GM21447 (cell line): ENCODE results near the gene GFRA4.

Experiments
- ATAC-seq: cut with Tn5 transposase; IDR thresholded peaks from one replicate; pipeline ENCODE4 v1.9.1; 2021; ENCODE audit not compliant: unreplicated experiment

GFRA4 gene

DNA sequence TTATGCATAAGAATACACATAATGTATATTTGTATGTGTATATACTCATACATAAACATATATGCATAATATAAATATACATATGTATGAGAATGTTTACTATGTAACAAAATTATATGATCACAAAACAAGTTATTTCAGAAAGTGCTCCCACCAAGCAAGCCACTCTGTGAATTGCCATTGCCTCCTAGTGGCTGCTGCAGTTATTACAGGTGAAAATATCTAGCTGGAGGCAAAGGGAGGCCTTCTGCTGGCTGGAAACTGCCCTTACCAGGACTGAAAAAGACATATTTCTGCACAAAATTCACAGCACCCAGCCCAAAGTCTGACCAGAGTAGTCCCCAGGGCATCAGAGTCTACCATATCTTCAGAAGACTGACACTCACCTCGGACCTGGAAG is 33.0 kb upstream of the GFRA4 start:
- ATAC-seq: no peak

DNA sequence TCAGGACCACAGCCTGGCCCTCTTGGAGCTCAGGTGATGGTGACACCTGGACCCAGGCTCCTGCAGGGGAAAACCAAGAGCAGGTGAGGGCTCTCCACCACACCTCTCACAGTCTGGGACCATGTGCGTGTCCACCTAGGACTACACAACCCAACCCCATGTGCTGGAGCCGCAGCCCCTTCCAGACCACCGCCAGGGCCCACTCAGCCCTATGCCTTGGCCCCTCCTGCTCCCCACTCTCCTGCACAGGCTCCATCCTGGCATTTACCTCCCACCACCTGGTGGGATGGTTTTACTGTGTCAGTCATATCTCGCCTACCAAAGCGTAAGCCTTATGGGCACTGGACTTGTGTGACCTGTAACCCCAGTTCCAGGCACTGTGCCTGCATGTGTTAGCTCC is 31.7 kb upstream of the GFRA4 start:
- ATAC-seq: no peak

DNA sequence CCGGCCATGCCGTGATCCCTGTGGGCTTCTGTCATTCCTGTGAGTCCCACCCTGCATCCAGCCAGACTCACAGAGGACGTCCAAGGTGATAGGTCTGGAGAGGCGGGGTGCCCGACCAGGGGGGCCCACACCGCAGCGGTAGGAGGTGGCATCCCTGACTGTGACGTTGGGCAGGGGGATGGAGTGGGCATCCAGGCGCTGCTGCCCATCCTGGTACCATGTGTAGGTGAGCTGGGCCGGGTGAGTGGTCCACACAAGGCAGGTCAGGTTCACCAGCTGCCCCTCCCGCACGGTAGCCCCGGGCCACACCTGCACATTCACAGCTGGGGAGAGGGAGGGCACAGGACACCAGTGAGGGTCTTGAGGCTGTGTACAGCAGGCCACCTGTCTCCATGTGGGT is 30.2 kb upstream of the GFRA4 start:
- no peak for ATAC-seq

DNA sequence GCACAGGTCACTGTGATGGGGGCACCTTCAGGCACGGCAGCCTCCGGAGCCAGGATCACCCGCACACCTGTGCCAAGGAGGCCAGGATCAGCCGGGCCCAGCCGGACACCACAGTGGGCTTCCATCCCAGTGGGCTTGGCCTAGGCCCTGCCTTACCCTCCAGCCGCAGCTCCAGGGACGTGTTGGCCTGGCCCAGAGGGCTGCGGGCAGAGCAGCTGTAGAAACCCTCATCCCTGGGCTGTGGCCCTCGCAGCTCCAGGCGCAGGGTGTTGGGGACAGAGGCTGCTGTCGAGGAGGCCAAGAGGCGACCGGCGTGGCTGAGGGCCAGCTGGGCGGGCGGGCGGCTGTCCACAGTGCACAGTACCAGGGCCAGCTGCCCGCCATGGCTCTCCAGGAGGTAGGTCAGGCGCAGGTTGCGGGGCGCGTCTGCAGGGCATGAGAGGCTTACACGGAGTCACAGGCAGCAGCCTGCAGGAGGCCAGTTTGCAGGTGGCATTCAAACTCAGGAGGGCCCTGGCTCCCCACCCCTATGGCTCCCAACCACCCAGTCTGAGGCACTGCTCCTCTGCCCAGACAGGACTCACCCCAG is 29.6 kb upstream of the GFRA4 start:
- no peak for ATAC-seq

DNA sequence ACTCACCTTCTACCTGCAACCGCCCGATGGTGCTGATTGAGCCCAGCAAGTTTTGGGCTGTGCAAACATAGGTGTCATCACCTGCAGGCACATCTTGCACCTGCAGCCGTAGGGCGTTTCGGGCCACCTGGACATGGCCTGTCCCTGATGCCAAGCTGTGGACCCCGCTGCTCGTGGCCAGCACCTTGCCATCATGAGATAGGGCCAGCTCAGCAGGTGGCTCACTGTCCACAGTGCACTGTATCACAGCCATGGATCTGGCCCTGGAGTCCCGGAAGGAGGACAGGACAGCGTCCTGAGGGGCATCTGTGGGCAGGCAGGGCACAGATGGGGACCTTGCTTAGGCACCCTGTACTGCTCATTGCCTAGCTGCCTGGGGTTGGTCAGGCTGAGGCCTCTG is 28.7 kb upstream of the GFRA4 start:
- ATAC-seq: no peak

DNA sequence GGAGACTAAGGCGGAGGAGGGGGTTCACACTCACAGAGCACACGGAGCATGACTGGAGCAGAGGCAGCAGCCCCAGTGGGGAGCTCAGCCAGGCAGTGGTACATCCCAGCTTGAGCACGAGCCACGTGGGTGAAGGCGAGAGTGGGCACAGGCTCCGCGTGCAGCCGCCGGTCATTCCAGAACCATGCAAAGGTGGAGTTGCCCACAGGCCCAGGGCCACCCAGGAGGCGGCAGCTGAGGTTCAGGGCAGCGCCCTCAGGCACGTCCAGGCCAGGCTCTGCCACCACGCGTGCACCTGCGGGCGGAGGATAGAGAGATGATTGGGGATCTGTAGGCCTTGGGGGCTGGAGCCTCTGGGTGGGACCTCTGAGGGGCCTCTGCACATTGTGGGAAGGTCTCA is 28.1 kb upstream of the GFRA4 start:
- ATAC-seq: no peak

DNA sequence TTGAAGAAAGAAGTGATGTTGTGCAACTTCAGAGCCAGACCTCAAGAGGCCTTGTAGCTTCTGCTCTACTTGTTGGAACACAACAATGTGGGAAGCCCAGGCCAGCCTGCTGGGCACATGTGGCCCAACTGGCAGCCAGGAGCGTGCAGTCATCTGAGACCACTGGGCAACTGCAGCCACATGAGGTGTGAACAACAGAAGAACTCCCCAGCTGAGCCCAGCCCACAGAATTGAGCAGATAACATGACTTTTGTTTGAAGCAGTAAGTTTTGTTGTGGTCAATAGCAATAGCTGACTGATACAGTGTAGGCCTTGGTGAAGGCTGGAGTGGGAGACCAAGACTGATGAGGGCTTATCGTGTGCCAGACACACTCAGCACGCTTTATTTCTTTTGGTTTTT is 27.2 kb upstream of the GFRA4 start:
- no peak for ATAC-seq

DNA sequence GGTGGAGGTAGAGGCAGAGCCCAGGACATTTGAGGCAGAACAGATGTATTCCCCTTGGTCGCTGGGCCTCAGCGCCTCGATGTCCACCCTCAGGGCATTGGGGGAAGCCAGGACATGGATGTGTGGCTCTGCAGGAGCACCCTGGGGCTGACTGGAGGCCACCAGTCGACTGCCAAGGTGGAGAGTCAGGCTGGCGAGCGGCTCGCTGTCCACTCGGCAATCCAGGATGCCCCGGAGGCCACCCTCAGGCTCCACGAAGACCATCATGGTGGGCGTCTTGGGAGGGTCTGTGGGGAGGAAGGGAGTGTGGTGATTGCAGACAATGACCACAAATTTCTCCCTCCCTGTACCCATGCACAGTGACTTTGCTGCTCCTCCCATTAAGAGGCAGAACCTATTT is 26.8 kb upstream of the GFRA4 start:
- no peak for ATAC-seq

DNA sequence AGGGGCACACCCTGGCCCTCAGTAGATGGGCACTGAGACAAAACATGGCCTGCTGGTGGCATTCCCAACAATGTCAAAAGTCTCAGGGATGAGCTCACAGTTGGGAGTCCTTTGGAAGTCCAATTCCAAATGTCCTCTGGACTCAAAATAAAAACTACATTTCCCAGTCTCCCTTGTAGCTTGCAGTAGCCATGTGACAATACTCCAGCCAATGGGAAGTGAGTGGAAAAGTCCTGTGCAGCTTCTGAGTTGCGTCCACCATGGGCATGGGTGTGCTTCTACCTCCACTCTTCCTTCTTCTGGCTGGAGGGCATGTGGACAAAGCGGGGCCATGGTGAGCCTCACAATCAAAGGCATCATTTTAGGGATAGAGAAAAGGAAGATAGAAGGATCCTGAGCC is 24.5 kb upstream of the GFRA4 start:
- no peak for ATAC-seq

DNA sequence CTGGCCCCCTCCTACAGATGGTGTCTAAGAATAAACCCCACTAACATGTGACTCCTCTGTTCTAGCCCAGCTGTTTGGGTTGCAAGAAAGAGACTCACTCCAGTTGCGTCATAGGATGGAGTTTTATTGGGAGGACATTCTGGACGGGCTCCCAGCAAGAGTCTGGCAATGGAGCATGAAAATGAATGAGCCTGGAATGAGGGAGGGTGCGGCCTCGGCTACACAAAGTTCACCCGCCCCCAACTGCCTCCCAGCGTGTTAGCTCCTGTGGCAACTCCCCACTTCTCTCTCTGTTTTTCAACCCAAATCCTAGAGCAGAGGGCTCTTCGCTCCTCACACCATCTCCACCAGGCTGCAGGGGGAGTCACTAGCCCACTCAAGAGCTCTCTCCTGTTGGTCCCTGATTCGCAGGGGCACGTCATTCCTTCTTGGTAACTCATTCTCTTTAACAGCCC is 23.7 kb upstream of the GFRA4 start:
- no peak for ATAC-seq

DNA sequence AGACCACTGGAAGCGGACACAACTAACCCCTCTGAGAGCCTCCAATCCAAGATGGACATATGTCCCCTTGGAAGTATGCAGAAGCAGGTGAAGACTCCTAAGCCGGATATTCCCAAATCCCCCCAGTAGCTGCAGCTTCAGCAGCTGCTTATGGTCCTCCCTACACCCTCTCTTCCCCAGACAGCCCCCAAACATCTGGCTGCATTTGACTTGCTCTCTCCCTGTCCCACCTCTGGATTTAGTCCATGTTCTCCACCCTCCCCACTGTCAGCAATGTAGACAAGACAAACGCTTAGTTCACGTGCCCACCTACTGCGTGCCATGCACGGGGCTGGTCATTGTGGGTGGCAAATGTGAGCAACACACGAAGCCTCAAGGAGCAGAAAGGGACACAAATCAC is 23.2 kb upstream of the GFRA4 start:
- no peak for ATAC-seq

DNA sequence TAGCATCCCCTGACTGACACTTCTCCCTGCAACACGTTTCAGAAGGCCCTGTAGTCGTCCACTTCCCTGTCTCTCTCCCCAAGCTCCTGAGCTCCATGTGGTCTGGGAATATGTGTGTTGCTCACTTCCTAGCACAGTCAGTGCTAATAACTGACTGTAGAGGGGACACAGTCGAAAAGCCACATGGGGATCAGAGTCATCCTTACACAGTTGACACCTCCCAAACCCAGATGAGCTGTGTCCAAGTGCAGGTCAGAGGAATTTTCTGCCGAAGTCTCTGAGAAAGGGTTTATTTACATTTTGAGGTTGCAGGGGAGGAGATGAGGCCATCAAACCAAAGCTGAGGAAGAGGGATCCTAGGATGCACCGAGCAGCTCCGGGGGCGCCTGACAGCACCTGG is 22.1 kb upstream of the GFRA4 start:
- no peak for ATAC-seq

DNA sequence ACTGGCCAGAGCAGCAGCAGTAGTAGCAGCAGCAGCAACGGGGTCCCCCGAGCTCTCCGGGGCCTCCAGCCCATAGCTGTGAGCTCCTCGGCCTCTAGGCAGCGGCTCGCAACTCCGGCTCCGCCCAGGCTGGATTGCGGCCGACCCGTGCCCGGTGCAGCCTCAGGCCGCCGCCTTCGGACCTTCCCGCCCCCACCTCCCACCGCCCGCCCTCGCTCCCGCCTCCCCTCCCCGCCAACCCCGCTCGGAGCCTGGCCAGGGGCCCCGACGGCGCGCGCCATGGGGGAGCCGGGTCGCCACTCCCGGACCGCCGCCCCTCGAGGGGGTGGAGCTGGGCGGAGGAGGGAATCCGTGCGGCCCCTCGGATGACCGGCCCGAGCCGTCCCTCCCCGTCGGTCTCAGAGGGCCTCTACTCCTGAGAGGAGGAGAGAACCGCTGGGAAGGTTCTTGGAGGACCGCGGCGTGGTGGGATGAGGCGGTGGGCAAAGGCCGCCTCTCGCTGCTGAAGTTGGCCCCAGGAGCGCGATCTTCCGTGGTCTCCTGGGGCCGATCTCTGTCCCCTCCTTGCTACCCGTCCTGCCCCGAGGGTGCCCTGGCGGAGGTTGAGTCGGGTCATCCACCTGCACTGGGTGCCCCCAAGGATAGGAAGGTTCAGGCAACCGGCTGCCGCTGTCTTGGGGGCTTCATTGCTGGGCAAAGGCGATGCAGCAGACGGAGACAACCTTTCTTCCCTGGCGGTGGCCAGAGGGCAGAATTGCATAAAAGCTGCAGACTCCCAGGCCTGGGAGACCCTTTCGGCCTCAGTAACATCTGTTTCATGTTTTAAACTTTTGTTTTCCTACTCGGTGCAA is 19.0 kb upstream of the GFRA4 start, which contains the start of gene ADAM33:
ADAM33 (minus strand) TSS at position 80 of the 851 bp plus-strand sequence; CDS start at position 74, 6 bp downstream.
- ATAC-seq: no peak

DNA sequence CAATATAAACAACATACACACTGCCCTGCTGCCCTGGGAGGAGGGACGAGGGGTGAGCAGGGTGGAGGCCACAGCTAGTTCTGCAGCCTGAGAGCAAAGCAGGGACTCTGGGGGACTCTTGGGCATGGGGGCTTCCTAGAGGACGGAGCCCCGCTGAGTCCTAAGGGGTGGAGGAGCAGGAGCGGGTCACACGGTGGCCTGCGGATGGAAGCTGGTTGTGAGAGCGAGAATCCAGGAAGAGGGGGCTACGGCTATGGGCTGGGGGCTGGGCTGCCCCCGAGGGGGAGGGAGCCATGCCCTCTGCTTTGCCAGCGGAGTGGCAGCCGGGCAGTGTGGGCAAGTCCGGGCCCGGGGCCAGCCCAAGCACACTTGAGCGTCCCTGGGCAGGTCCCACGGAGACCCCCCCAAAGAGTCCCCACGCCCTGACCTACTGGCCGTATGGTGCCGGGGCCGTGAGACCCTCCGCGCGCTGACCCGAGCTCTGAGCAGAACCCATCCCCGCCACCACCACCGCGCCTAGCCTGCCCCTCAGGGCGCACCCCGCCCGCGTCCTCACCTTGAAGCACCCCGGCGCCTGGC is 18.2 kb upstream of the GFRA4 start:
- ATAC-seq: no peak

DNA sequence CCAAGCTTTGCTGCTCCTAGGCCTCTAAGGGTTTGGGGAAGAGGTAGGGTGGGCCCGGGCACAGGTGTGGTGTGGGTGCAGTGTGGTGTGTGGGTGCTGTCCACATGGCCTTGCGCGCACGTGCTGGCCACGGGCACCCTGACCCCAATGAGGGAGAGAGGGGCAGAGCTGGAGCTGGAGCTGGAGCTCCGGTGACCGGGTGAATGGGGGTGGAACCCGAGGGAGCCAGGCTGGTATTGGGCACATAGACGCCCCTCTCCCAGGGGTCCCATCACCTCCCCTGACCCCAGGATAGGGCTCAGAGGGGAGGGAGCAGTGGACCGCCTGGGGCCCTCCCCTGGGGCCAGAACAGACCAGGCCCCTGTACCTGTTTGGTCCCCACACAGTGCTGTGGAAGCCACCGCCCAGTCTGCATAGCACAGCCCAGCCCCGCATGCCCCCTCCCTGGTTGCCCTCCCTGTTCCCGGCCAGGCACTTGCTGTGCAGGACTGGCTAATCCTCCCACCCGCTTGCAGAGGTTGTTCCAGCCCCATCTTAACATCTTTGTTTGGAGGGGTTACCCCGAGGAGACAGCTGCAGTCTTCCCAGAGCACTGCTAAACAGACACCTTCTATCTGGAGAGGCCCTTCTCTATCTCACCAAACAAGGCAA is 17.6 kb upstream of the GFRA4 start:
- no peak for ATAC-seq

DNA sequence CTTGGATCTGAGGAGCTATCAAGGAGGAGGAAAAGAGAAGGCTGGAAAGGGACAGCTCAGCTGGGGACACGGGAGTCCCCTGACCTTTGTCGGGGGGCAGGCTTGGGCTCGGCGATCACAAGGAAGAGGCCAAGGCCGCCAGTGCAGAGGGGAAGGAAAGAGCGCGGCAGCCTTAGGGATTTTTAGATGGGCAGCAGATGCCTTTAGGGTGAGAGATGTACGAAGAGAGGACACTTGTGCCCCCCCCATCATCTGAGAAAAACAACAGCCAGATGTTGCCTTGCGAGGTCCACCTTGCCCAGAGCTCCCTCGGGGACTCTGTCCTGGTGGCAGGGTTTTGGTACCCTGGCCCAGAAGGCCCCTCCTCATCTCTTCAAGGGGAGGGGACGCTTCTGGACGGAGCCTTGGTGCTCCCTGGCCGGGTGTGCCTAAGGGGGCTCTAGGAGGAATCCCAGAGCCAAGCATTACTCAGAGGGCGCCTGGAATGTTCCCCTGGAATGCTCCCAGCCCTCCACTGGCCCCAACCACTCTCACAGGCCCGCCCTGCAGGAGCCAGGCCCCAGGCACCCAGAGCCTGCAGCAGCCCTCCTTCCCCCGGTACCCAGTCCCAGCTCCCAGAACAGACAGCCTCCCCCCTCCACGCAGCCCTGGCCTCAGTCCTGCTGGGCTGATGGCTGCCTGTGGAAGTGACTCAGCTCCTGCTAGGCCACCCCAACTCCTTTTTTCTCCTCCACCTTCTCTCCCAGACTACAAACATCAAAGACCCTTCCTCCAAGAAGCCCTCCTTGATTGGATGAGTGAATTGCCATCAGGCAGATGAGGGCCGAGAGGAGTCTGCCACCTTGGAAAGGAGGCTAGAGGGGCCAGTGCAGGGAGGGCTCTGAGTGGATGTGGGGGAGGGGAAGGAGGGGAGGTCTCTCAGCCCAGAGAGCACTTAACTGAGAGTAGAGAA is 16.8 kb upstream of the GFRA4 start:
- ATAC-seq: no peak

DNA sequence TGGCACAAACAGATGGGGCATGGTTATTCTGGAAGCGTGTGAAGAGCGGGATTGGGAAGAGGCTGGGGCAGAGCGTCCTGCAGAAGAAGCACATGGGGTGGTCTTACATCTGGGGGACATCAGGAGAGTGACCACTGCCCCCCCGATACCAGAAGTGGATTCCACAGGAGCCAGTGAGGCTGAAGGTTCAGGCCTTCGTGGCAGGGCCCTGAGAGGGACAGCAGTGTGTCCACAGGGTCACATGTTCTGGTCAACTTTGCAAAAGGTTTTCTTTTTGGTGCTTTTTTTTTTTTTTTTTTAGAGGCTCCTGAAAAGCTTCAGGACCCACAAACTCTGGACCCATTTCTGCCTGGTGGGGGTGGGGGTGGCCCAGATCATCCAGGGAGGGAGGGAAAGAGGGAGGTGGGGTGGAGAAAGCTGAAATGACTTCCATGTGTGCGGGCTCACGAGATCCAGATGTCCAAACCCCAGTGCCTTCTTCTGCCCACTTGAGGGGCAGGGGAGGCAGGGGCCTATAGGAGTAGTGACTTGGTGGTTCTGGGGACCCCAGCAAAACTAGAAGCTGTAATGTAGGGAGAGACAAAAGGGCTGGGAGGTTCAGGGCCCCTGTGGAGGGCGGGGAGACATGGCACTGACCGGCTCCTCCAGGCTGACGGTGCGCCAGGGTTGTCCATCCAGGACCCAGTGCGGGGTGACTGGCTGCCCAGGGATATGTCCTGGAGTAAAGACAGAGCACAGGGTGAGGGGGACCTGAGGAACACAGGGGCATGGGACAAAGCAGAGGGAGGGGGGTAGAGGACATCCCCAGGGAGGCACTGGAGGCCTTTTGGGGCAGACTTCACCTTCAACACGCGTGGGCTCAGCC is 15.9 kb upstream of the GFRA4 start:
- no peak for ATAC-seq

DNA sequence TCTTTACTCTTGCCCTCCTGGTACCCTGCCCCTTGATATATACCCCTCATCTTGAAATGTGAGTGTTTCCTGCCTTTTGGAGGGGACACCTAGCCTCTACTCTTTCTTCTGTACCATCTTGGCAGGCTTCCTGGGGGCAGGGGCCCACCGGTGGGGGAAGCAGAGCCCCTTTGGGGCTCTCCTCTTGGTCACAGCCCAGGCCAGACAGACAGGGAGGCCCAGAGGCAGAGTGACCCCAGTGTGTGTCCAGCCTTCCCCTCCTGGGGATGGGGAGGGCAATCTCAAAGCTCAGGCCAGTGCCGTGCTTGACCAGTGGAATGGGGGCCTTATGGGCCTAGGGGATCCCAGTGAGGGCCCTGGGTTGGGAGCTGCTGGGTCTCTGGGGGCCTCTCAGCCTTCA is 15.0 kb upstream of the GFRA4 start:
- ATAC-seq: no peak

DNA sequence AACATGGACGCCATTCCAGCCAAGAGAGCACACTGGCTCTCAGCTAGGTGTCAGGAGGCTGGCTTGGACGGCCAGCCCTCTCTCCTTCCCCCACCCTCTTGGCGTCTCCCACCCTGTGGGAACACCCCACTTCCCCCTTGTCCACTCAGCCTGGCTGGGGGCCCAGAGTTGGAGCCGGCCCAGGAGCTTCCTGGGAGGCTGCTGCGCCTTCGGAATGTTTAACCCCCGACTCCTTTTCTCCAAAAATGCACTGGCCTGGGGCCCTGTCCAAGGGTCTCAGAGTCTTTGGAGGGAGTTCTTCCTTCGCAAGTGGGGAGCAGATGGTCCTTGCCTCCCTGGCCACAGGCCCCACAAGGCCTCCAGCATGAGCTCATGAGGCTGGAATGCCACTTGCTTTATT is 14.5 kb upstream of the GFRA4 start:
- no peak for ATAC-seq
